ENCODE measurements around the gene CEMIP. TPM values are rescaled to one million over a fixed set of nuclear protein-coding genes. Genes with fewer than 3 reads are reported as not detected.
A peak's percentile ranks its signal among the peaks of the same experiment; 100 is the strongest.

The CEMIP gene
- total RNA-seq, 2 donors from 2014 or later = 0.05 to 0.09 TPM

DNA sequence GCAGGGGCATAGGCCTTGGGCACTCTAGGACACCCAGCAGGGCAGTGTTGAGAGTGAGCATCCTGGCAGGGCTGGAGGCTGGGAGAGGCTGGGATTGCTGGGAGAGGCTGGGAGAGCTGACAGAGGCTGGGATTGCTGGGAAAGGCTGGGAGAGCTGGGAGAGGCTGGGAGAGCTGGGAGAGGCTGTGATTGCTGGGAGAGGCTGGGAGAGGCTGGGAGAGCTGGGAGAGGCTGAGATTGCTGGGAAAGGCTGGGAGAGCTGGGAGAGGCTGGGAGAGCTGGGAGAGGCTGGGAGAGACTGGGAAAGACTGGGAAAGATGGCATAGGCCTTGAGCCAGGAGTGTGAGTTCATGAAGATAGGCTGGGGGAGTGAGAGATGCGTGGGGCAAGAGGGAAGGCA lies 132.7 kb downstream of the CEMIP start:
- H3K9me3 Mint-ChIP-seq = no peaks in the 10 kb centered on the region
- H3K4me3 Mint-ChIP-seq = no peak overlapping the region
- peak overlapping the region; percentile 10 for H3K27ac Mint-ChIP-seq
- no peak for ATAC-seq (replicated peaks in 1 of 2)
- DNase-seq = no peak
- no peaks in the 10 kb centered on the region for H3K27me3 Mint-ChIP-seq (ENCODE audit: low read depth)
- no peaks in the 10 kb centered on the region for H3K36me3 Mint-ChIP-seq (ENCODE audit: insufficient read depth in 2 of 2)
- H3K4me1 Mint-ChIP-seq (ENCODE audit: low read depth) = no peaks in the 10 kb centered on the region

DNA sequence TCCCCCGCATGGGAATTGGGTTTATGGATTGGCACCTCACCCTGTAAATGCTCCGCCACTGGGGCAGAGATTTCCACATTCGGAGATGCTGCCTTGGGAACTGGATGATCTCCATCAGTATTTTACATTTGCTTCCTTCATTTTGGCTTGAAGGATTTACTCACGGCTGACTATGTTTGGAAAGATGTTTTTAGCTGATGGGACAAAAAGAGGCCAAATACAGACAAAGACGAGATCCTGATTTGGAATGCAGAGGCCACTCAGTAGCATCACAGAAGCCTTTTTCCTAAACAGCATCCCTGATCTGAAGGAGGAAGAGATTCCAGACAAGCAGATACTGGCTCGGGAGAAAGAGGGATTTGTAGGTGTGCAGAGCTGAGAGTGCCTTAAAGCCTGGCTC lies 133.5 kb downstream of the CEMIP start:
- H3K9me3 Mint-ChIP-seq = no peaks in the 10 kb centered on the region
- no peaks in the 10 kb centered on the region for H3K27me3 Mint-ChIP-seq (ENCODE audit: low read depth)
- DNase-seq (no peak), ATAC-seq (replicated peaks in 1 of 2) (no peak)
- no peaks in the 10 kb centered on the region for H3K36me3 Mint-ChIP-seq (ENCODE audit: insufficient read depth in 2 of 2)
- no peak overlapping the region for H3K27ac Mint-ChIP-seq
- no peak overlapping the region for H3K4me3 Mint-ChIP-seq
- H3K4me1 Mint-ChIP-seq (ENCODE audit: low read depth) = no peaks in the 10 kb centered on the region

DNA sequence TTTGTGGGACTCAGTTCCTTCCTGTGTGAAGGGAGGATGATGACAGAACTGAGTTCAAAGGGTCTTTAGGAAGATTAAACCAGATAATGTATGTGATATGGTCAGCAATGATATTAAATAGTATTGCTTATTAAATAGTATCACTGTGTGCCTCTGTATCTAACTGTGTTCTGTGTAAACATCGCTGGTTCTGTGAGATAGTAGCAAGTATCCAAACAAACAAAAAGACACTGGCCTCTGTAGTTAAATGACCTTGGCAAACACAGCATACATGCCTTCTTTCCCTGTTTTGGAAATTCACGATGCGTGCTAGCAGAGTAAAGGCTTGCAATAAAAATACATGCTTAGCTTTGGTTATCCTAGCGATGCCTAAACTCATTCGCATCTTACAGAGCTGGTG lies 134.4 kb downstream of the CEMIP start:
- ATAC-seq (replicated peaks in 1 of 2) = no peak
- H3K4me1 Mint-ChIP-seq (ENCODE audit: low read depth) = no peaks in the 10 kb centered on the region

DNA sequence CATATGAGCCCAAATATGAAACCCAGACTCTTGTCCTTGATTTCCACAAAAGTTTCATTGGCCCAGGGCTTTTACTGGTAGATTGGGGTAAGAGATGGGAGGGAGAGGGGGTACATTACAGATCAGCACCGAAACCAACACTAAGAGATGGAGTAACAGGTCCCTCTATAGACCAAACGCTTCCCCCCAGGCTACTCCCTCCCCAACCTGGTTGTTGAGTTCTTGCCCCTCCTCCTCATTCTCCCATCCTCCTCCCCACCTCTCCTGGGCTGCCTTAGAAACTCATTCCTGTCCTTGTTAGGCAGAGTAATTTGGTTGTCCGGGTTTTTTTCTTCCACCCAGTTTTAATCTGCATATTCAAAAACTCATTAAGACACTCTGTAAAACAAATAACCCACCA lies 136.3 kb downstream of the CEMIP start:
- ATAC-seq (replicated peaks in 1 of 2) (no peak), DNase-seq (no peak)
- Mint-ChIP-seq H3K27me3 (ENCODE audit: low read depth) (no peaks in the 10 kb centered on the region), H3K27ac (no peak overlapping the region), H3K9me3 (no peaks in the 10 kb centered on the region), H3K4me3 (no peak overlapping the region), H3K4me1 (ENCODE audit: low read depth) (peaks cover 6% of the 10 kb centered on the region), H3K36me3 (ENCODE audit: insufficient read depth in 2 of 2) (no peaks in the 10 kb centered on the region)

More for the DNA sequence above, 134.4 kb downstream of the CEMIP start:
- Mint-ChIP-seq H3K36me3 (ENCODE audit: insufficient read depth in 2 of 2) (no peaks in the 10 kb centered on the region), H3K27ac (no peak overlapping the region), H3K4me3 (no peak overlapping the region), H3K9me3 (no peaks in the 10 kb centered on the region), H3K27me3 (ENCODE audit: low read depth) (no peaks in the 10 kb centered on the region)
- no peak for DNase-seq

DNA sequence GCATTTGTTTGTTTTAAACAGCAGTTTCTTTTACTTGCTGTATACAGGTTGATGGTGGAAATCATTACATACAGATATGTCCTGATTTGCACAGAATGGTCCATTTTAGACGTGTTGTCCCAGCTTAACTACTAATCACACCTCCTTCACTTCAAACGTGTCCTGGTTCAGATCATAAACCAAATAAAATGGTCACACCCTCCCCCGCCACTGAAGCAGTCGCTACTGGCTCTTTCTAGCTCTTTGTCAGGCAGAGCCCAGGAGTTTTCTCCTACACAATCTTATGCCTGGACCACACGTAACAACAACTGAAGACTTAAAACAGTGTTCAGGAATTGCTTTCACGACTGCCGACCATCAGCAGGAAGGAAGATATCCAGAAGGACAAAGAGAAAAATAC lies 136.9 kb downstream of the CEMIP start:
- Mint-ChIP-seq H3K36me3 (ENCODE audit: insufficient read depth in 2 of 2) (no peaks in the 10 kb centered on the region), H3K4me3 (no peak overlapping the region)

DNA sequence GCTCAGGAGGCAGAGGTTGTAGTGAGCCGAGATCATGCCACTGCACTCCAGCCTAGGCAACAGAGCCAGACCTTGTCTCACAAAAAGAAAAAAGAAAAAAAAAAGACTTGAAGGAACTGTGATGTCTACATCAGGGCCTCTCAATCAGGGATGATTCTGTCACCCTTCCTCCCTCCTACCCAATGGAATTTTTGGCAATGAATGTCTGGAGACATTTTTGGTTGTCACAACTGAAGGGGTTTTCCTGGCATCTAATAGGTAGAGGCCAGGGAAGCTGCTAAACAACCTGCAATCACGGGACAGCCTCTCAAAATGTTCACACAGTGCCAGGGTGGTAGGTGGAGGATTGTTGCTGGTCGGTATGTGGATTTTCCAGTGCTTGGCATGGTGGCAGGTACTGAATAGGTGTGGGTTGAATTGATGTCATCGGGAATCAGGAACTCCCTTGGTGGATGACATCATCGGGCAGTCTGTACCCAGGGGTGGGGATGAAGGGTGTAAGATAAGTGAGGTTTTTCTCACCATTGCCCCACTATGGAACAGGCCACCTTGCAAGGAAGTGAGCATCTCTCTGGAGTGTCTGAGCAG lies 139.1 kb downstream of the CEMIP start:
- Mint-ChIP-seq H3K4me3 (no peak overlapping the region), H3K27me3 (ENCODE audit: low read depth) (no peaks in the 10 kb centered on the region), H3K27ac (no peak overlapping the region), H3K9me3 (no peaks in the 10 kb centered on the region), H3K4me1 (ENCODE audit: low read depth) (peaks cover 12% of the 10 kb centered on the region), H3K36me3 (ENCODE audit: insufficient read depth in 2 of 2) (no peaks in the 10 kb centered on the region)
- no peak for ATAC-seq (replicated peaks in 1 of 2)
- no peak for DNase-seq

More for the DNA sequence above, 136.9 kb downstream of the CEMIP start:
- no peaks in the 10 kb centered on the region for H3K27me3 Mint-ChIP-seq (ENCODE audit: low read depth)
- no peak overlapping the region for H3K27ac Mint-ChIP-seq
- H3K4me1 Mint-ChIP-seq (ENCODE audit: low read depth) = peaks cover 12% of the 10 kb centered on the region
- no peak for ATAC-seq (replicated peaks in 1 of 2)
- no peaks in the 10 kb centered on the region for H3K9me3 Mint-ChIP-seq
- no peak for DNase-seq

DNA sequence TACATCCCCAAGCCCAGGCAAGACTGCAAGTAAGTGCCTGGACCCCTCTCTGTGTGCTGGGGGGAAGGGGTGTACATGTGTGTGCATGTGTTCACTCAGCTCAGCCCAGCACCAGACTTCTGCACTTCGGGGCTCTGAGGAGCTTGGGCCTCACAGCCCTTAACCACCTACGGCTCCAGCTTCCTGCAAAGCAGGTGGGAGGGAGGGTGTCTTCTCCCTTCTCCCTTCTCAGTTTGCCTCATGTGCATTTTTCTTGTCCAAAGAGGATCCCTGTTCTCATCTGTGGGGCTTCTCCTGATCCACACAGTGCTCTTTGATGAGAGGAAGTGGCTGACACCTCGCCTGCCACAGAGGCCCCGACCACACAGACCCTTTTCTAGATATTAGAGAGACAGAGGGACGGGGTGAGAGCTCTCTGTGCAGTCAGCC lies 141.1 kb downstream of the CEMIP start:
- Mint-ChIP-seq H3K4me1 (ENCODE audit: low read depth) (peaks cover 23% of the 10 kb centered on the region), H3K9me3 (no peaks in the 10 kb centered on the region), H3K27ac (no peak overlapping the region), H3K36me3 (ENCODE audit: insufficient read depth in 2 of 2) (no peaks in the 10 kb centered on the region), H3K4me3 (peak overlapping the region; percentile 7 to 12), H3K27me3 (ENCODE audit: low read depth) (no peaks in the 10 kb centered on the region)
- ATAC-seq (replicated peaks in 1 of 2) (peak; percentile 89 to 90), DNase-seq (peak; percentile 30 to 31)

DNA sequence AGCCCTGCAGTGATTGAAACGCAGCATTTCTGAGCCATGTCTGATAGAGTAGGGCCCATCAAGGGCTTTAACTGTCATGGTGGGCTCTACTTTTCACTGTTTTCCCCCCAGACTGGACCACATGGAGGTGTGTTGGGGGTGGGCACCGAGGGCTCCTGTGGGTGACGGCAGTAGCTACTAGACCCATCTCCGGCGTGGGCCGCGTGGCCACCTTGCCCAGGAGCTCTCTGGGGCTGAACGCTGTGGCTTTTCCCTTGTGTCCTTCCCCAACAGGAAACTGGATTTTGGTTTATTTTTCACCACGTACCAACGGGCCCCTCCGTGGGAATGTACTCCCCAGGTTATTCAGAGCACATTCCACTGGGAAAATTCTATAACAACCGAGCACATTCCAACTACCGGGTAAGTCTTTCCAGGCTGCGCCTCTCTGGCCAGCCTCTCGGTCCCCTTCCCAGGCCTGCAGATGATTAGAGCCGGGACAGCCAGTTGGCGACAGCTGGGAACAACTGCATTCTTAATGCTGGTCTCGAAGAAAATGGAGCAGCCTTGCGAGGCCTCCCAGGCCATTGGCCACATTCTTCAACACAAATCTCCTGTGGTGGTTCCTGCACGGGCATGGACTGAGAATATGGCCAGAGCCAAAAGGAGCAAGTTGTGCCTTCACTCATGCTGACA lies 142.7 kb downstream of the CEMIP start:
- no peak overlapping the region for H3K4me3 Mint-ChIP-seq
- H3K9me3 Mint-ChIP-seq = no peaks in the 10 kb centered on the region
- H3K4me1 Mint-ChIP-seq (ENCODE audit: low read depth) = peaks cover 23% of the 10 kb centered on the region
- no peaks in the 10 kb centered on the region for H3K36me3 Mint-ChIP-seq (ENCODE audit: insufficient read depth in 2 of 2)
- ATAC-seq (replicated peaks in 1 of 2) (no peak), DNase-seq (no peak)
- H3K27me3 Mint-ChIP-seq (ENCODE audit: low read depth) = no peaks in the 10 kb centered on the region
- H3K27ac Mint-ChIP-seq = no peak overlapping the region

DNA sequence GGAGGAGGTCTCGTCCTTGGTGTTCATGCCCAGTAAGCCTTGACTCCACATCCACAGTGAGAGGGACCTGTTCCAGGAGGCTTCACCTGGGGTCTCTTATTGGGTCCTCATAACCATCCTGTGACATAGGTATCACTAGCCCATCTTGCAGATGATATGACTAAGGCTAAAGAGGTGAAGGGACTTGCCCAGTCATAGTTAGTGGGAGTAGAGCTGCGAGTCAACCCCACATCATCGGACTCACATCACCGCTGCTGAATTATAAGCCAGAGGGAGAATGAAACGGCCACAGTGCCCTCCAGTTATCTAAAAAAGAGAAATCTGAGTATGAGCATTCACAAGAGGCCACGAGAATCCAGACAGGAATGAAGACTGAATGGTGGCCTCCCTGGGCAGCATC lies 144.5 kb downstream of the CEMIP start:
- ATAC-seq (replicated peaks in 1 of 2) = peak; percentile 48 to 61
- H3K36me3 Mint-ChIP-seq (ENCODE audit: insufficient read depth in 2 of 2) = no peaks in the 10 kb centered on the region
- DNase-seq = no peak
- no peak overlapping the region for H3K4me3 Mint-ChIP-seq
- no peaks in the 10 kb centered on the region for H3K27me3 Mint-ChIP-seq (ENCODE audit: low read depth)
- peaks cover 23% of the 10 kb centered on the region for H3K4me1 Mint-ChIP-seq (ENCODE audit: low read depth)
- H3K9me3 Mint-ChIP-seq = no peaks in the 10 kb centered on the region
- no peak overlapping the region for H3K27ac Mint-ChIP-seq

DNA sequence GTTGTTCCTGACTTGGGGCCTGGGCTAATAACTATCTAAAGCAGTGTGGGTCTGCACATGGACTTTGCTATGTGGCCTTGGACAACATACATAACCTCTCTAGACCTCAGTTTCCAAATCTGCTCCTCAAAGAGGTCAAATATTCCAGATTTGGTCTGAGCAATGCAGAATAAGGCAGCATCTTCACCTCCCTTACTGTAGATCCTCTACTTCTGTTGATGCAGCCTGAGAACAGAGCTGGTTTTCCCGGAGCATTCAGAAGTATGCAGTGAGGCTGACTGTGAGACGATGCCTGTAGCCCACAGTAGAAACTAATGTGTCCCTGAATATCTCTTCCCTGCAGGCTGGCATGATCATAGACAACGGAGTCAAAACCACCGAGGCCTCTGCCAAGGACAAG lies 145.1 kb downstream of the CEMIP start:
- Mint-ChIP-seq H3K4me1 (ENCODE audit: low read depth) (peaks cover 23% of the 10 kb centered on the region), H3K27ac (no peak overlapping the region), H3K36me3 (ENCODE audit: insufficient read depth in 2 of 2) (no peaks in the 10 kb centered on the region), H3K4me3 (no peak overlapping the region), H3K27me3 (ENCODE audit: low read depth) (no peaks in the 10 kb centered on the region), H3K9me3 (no peaks in the 10 kb centered on the region)
- ATAC-seq (replicated peaks in 1 of 2) = no peak
- no peak for DNase-seq

DNA sequence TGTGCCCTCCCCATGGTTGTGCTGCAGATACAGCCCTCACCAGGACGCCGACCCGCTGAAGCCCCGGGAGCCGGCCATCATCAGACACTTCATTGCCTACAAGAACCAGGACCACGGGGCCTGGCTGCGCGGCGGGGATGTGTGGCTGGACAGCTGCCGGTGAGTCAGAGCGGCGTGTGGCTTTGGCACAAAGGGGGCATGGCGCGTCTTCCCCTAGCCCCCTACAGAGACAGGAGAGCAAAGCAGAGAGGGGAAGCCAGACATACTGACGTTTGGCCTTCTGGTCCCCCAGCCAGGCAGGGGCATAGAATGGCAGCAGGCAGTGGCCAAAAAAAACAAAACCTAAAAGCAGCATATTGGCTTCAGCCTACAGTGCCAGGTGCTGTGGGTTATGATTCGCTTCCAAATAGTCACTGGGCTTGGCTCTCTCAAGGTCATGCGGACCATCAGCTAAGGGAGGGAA lies 146.5 kb downstream of the CEMIP start:
- Mint-ChIP-seq H3K27me3 (ENCODE audit: low read depth) (no peaks in the 10 kb centered on the region), H3K36me3 (ENCODE audit: insufficient read depth in 2 of 2) (no peaks in the 10 kb centered on the region), H3K27ac (no peak overlapping the region), H3K4me3 (no peak overlapping the region), H3K4me1 (ENCODE audit: low read depth) (peaks cover 15% of the 10 kb centered on the region), H3K9me3 (no peaks in the 10 kb centered on the region)
- no peak for ATAC-seq (replicated peaks in 1 of 2)
- no peak for DNase-seq

DNA sequence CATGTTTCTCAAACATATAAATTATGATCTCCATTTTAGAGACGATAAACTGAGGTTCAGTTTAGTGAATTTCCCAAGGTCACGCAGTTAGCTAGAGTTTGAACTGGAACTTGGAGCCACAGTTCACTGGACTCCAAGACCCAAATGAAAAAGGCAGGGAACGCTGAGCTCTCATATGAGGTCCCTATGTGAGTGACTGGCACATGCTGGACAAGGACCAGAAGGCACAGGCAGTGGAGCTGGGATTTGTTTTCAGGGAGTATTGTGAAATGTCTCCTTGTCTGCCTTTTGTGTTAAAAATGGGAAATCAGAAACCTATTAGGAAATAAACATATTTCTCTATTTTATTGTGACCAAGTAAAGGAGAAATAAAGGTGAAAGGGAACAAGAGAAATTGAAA lies 147.0 kb downstream of the CEMIP start:
- Mint-ChIP-seq H3K4me1 (ENCODE audit: low read depth) (peaks cover 11% of the 10 kb centered on the region), H3K27me3 (ENCODE audit: low read depth) (no peaks in the 10 kb centered on the region), H3K27ac (no peak overlapping the region), H3K9me3 (no peaks in the 10 kb centered on the region), H3K36me3 (ENCODE audit: insufficient read depth in 2 of 2) (no peaks in the 10 kb centered on the region), H3K4me3 (no peak overlapping the region)
- ATAC-seq (replicated peaks in 1 of 2) = no peak
- no peak for DNase-seq

DNA sequence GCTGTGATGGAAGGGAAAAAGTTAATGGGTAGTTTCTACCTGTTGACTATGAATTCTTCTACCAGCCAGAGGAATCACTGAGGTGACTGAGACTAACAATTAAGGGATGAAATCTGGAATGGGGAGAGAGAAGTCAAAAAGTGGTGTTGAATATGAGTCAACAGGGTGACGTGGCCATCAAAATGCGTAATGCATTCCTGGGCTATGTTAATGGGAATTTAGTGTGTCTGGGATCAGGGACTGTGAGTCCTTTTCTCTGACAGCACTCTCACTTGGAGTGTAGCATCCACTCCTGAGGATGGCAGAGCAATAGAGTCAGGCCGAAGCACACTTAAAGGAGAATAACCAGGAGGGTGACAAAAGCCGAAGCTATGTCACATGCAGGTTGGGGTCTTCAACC lies 150.1 kb downstream of the CEMIP start:
- H3K36me3 Mint-ChIP-seq (ENCODE audit: insufficient read depth in 2 of 2) = no peaks in the 10 kb centered on the region
- DNase-seq (no peak), ATAC-seq (replicated peaks in 1 of 2) (no peak)
- H3K27ac Mint-ChIP-seq = no peak overlapping the region
- no peak overlapping the region for H3K4me3 Mint-ChIP-seq
- no peaks in the 10 kb centered on the region for H3K27me3 Mint-ChIP-seq (ENCODE audit: low read depth)
- peaks cover 5% of the 10 kb centered on the region for H3K4me1 Mint-ChIP-seq (ENCODE audit: low read depth)
- no peaks in the 10 kb centered on the region for H3K9me3 Mint-ChIP-seq

DNA sequence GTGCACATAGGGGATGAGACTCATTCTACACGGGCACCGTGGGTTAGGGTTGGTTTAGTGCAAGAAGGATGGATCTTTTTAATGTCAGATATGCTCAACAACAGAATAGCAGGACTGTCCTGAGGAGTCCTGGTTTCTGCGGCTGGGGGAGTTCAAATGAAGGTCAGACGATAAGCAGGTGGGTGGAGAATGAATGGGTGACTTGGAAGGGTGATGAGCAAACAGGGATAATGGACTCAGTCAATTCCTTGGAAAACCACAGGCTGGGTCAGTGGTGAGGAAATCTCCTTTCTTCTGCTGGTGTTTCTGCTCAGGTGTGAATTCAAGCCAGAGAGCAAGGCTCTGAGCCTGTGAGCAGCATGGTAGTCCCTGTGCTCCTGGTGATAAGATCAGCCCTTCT lies 150.5 kb downstream of the CEMIP start:
- no peaks in the 10 kb centered on the region for H3K36me3 Mint-ChIP-seq (ENCODE audit: insufficient read depth in 2 of 2)
- H3K27me3 Mint-ChIP-seq (ENCODE audit: low read depth) = no peaks in the 10 kb centered on the region
- ATAC-seq (replicated peaks in 1 of 2) = no peak
- H3K4me3 Mint-ChIP-seq = no peak overlapping the region
- peaks cover 4% of the 10 kb centered on the region for H3K4me1 Mint-ChIP-seq (ENCODE audit: low read depth)
- H3K27ac Mint-ChIP-seq = no peak overlapping the region
- DNase-seq = no peak
- H3K9me3 Mint-ChIP-seq = no peaks in the 10 kb centered on the region
